Measurements from ENCODE around the gene ACIN1. TPM values are rescaled to one million over a fixed set of nuclear protein-coding genes. Genes with fewer than 3 reads are reported as not detected.

Gene ACIN1
- total and polyA plus RNA-seq, 2 of the 13 experiments (the other 11 are each of a cell fraction or from before 2014, with no cell fraction given): 165 to 183 TPM

DNA sequence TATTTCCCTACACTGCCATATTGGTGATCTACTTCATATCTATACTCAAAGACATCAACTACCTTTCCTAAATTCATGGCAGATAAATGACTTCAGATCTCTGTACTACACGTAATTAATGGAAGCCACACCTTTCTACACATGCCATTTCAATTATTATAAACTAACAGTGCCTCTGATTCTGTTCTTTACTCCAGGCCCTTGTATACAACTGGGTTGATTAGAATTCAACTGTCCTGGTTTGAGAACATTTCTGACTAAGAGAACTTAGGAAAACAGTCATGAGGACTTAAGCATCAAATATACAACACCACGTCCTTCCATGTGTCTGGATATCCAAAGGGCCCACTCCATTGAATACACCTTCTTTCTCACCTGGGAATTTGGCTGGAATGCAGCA is 1.8 kb downstream of the ACIN1 start:
- peak overlapping the region in 2 of 3 experiments; percentile 95 to 96; a peak in 3 of 6 replicates for H3K4me3 ChIP-seq (replicated peaks in 1 of 3; ENCODE audit: insufficient read depth in 1 of 3, low read depth in 2 of 3, low read length in 3 of 3)
- H3K79me2 ChIP-seq (ENCODE audit: insufficient read depth, low read length): peaks cover 77% of the 10 kb centered on the region
- TF ChIP-seq ZNF639 (CRISPR knock-in tag; conservative IDR thresholded peaks at IDR 0.05) (0 out of 2 replicates have a peak, but pooled peaks have one; percentile 17), NONO (IDR thresholded peaks at IDR 0.05) (no peak), NONO (CRISPR knock-in tag; conservative IDR thresholded peaks at IDR 0.05) (no peak), RBFOX2 (IDR thresholded peaks at IDR 0.05; ENCODE audit: low read depth, low read length) (peak; percentile 39; the same call in 1 of the 2 replicates), IRX3 (CRISPR knock-in tag; IDR thresholded peaks at IDR 0.05; ENCODE audit: borderline replicate concordance, low read depth) (0 out of 2 replicates have a peak, but pooled peaks have one; percentile 37), SNAPC5 (CRISPR knock-in tag; IDR thresholded peaks at IDR 0.05; ENCODE audit: borderline replicate concordance) (peak; percentile 65; the same call in 1 of the 2 replicates), ZNF44 (CRISPR knock-in tag; IDR thresholded peaks at IDR 0.05) (0 out of 2 replicates have a peak, but pooled peaks have one; percentile 31), TARDBP (CRISPR knock-in tag; IDR thresholded peaks at IDR 0.05) (peak; percentile 38; the same call in 1 of the 2 replicates), FOXO4 (CRISPR knock-in tag; conservative IDR thresholded peaks at IDR 0.05) (0 out of 2 replicates have a peak, but pooled peaks have one; percentile 78), THYN1 (CRISPR knock-in tag; IDR thresholded peaks at IDR 0.05; ENCODE audit: borderline replicate concordance, low read depth) (0 out of 2 replicates have a peak, but pooled peaks have one; percentile 60), ZNF615 (CRISPR knock-in tag; IDR thresholded peaks at IDR 0.05; ENCODE audit: borderline replicate concordance) (no peak), ZNF207 (IDR thresholded peaks at IDR 0.05; ENCODE audit: borderline replicate concordance) (no peak), CREB1 (IDR thresholded peaks at IDR 0.05) (no peak), CREB1 (CRISPR knock-in tag; IDR thresholded peaks at IDR 0.05) (peak; percentile 21; the same call in 1 of the 2 replicates)
- FAIRE-seq (no peak), ATAC-seq (no peak), DNase-seq (ENCODE audit: low spot score) (no peak)
- H3K4me1 ChIP-seq (ENCODE audit: insufficient read depth, low read length): peaks cover 37% of the 10 kb centered on the region
- peak overlapping the region; percentile 96 for H3K9ac ChIP-seq (ENCODE audit: insufficient read depth, low read depth, low read length)
- H3K4me2 ChIP-seq (ENCODE audit: low read depth, low read length): peak overlapping the region; percentile 83
- H3K27me3 ChIP-seq (ENCODE audit: control insufficient read depth in 1 of 2, insufficient read depth in 2 of 2, low read length in 2 of 2): no peaks in the 10 kb centered on the region; a peak in 1 of 5 replicates
- ChIA-PET CTCF (ENCODE audit: low intra/inter-chr PET ratio, low total read pairs) (interaction anchor here (3.0 kb wide), 1 partner anchor 24 kb away, joined by 20 read pairs; no protein-coding TSS in a partner anchor), POLR2A (no interaction called here)
- H3K36me3 ChIP-seq (replicated peaks in 1 of 2; ENCODE audit: control insufficient read depth in 1 of 2, insufficient read depth in 2 of 2, low read length in 2 of 2): peaks cover 36 to 64% of the 10 kb centered on the region in 2 experiments
- intact Hi-C loops (cut with micrococcal nuclease; ENCODE audit: unreplicated experiment) (loop anchor here (10.0 kb wide), 1 partner anchor 1022 kb away; the partner anchor contains the start of genes DCAF11 and NRL), in situ Hi-C loops (cut with HindIII; ENCODE audit: extremely low pct_ligation_motif_present, low pct_unique_long_range_greater_than_20kb) (no loop called here)
- WGBS (ENCODE audit: low lambda C conversion rate): 97% methylated on average over 2 of the region's 2 CpGs
- BruUV-seq (replicated peaks): no TSS peak
- H3K9me3 ChIP-seq (ENCODE audit: low read length): no peaks in the 10 kb centered on the region
- no peak overlapping the region for H3K27ac ChIP-seq (ENCODE audit: extremely low read length, insufficient read depth, low read length)
- H2AFZ ChIP-seq (ENCODE audit: low read length): no peak overlapping the region
- peaks cover 28% of the 10 kb centered on the region for H4K20me1 ChIP-seq (ENCODE audit: insufficient read depth, low read length)

Data from HepG2 (cell line).